Measurements from ENCODE around the gene KCTD16.

DNA sequence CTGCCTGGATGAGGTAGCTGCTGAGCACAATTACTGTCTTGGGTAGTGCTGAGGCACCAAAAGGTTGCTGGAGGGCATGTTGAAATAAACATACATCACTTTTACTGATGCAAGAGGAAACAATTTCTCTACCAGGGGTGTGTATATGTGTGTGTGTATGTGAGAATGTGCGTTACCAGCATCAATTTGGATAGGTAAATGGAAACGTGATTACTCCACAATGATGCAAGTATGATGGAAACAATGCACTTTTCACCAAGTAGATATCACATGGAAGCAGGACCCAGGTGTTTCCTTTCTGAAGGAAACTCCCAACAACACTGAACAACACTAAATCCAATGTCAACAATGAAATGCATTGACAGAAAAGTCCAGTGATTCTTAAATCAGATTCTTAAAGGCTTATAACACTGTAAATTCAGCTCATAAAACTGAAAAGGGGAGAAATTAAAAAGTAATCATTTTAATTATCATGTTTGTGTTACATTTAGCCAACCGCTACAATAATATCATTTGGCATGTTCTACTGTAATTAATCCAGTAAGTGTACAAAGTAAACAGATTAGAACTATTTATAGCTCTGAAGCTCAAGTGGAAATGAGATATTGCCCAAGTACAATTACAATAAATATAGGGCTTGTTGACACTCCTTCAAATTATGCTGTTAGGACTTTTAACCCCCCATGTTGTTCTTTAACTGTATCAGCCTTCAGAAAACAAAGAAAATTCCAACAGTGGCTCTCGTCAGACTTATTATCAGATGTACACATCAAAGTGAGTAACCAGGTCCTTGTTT lies 25.5 kb upstream of the KCTD16 start:
- TF ChIP-seq, protein P1, sequence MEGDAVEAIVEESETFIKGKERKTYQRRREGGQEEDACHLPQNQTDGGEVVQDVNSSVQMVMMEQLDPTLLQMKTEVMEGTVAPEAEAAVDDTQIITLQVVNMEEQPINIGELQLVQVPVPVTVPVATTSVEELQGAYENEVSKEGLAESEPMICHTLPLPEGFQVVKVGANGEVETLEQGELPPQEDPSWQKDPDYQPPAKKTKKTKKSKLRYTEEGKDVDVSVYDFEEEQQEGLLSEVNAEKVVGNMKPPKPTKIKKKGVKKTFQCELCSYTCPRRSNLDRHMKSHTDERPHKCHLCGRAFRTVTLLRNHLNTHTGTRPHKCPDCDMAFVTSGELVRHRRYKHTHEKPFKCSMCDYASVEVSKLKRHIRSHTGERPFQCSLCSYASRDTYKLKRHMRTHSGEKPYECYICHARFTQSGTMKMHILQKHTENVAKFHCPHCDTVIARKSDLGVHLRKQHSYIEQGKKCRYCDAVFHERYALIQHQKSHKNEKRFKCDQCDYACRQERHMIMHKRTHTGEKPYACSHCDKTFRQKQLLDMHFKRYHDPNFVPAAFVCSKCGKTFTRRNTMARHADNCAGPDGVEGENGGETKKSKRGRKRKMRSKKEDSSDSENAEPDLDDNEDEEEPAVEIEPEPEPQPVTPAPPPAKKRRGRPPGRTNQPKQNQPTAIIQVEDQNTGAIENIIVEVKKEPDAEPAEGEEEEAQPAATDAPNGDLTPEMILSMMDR (IDR thresholded peaks at IDR 0.05; ENCODE audit: borderline replicate concordance, extremely low read depth, low read length, poor library complexity, severe bottlenecking), result no peak
- TF ChIP-seq EZH2 (IDR thresholded peaks at IDR 0.05; ENCODE audit: borderline replicate concordance, low read depth, low read length, severe bottlenecking), result no peak
